Measurements from ENCODE around the gene EPHB1. TPM values are rescaled to one million over a fixed set of nuclear protein-coding genes. Genes with fewer than 3 reads are reported as not detected.

EPHB1 gene
- total RNA-seq, 1 experiment from 2014 or later: 0.11 TPM

DNA sequence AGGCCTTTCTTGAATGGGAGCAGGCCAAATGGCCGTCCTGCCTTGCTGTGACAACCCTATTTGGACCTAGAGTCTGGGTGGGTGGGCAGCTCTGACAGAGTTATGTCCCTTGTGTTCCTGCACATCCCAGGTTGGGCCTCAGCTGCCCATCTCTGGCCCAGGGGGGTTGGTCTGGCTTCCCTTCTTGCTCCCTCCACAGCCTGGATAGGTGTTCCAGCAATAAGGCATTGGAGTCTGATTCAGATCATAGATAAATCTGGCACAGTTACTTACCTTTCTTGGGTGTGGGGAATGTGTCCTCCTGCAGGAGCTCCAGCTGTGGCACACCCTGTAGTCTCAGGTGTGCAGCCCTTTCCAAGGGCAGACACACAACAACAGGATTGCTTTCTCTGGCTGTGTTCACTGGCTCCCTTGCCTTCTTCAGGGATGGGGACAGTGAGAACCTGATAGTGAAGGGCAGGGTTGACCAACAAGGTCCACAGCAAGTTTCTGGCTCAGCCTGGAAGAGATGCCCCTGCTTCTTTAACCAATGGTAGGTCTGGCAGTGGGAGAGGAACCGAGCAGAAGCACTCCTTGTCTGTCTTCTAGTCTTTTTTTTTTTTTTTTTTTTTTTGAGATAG is 177.9 kb downstream of the EPHB1 start:
- no peak overlapping the region for H3K4me3 ChIP-seq (ENCODE audit: low read depth, low read length, poor library complexity, severe bottlenecking)
- H3K4me1 ChIP-seq (ENCODE audit: insufficient read depth, low read length, poor library complexity, severe bottlenecking): no peaks in the 10 kb centered on the region
- no peak overlapping the region for H3K27ac ChIP-seq (ENCODE audit: low read depth, low read length, poor library complexity, severe bottlenecking)
- no TSS peak for BruUV-seq (replicated peaks)
- CTCF ChIA-PET: no interaction called here
- intact Hi-C loops (cut with micrococcal nuclease; ENCODE audit: unreplicated experiment): no loop called here
- POLR2A ChIA-PET (ENCODE audit: low non-redundant PET): no interaction called here
- no peaks in the 10 kb centered on the region for H3K36me3 ChIP-seq (ENCODE audit: insufficient read depth, low read length, poor library complexity, severe bottlenecking)
- DNase-seq (ENCODE audit: low spot score): no peak
- TF ChIP-seq, protein P1, sequence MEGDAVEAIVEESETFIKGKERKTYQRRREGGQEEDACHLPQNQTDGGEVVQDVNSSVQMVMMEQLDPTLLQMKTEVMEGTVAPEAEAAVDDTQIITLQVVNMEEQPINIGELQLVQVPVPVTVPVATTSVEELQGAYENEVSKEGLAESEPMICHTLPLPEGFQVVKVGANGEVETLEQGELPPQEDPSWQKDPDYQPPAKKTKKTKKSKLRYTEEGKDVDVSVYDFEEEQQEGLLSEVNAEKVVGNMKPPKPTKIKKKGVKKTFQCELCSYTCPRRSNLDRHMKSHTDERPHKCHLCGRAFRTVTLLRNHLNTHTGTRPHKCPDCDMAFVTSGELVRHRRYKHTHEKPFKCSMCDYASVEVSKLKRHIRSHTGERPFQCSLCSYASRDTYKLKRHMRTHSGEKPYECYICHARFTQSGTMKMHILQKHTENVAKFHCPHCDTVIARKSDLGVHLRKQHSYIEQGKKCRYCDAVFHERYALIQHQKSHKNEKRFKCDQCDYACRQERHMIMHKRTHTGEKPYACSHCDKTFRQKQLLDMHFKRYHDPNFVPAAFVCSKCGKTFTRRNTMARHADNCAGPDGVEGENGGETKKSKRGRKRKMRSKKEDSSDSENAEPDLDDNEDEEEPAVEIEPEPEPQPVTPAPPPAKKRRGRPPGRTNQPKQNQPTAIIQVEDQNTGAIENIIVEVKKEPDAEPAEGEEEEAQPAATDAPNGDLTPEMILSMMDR (conservative IDR thresholded peaks at IDR 0.05; ENCODE audit: low read depth, low read length): no peak
- no peak for TF ChIP-seq EZH2 (IDR thresholded peaks at IDR 0.05; ENCODE audit: borderline replicate concordance, low read depth, low read length, poor library complexity, severe bottlenecking)
- no peaks in the 10 kb centered on the region for H3K9me3 ChIP-seq (ENCODE audit: low read depth, low read length, poor library complexity, severe bottlenecking)
- peaks cover 22% of the 10 kb centered on the region for H3K27me3 ChIP-seq (replicated peaks; ENCODE audit: insufficient read depth, low read depth, low read length, poor library complexity)

DNA sequence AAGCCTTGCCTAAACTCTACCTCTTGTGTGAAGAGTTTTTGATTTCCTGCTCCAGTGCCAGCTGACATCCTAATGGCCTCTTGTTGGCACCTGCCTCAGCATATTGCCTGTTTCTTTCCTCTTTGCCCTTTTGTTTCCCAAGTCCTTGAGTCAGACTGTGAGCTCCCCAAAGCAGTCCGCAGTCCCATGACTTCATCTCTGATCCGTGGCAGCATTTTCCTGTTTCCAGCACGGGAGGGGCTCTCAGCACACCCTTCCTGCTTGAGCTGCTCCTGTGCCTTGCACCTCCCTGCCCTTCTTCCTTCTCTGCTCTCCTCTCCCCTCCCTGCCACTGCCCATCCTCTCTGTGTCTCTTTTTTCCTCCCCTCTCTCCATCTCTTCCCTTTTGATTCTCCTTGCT is 179.6 kb downstream of the EPHB1 start:
- ChIA-PET CTCF (no interaction called here), POLR2A (ENCODE audit: low non-redundant PET) (no interaction called here)
- intact Hi-C loops (cut with micrococcal nuclease; ENCODE audit: unreplicated experiment): no loop called here
- H3K9me3 ChIP-seq (ENCODE audit: low read depth, low read length, poor library complexity, severe bottlenecking): no peaks in the 10 kb centered on the region
- H3K4me1 ChIP-seq (ENCODE audit: insufficient read depth, low read length, poor library complexity, severe bottlenecking): no peaks in the 10 kb centered on the region
- H3K27ac ChIP-seq (ENCODE audit: low read depth, low read length, poor library complexity, severe bottlenecking): no peak overlapping the region
- H3K36me3 ChIP-seq (ENCODE audit: insufficient read depth, low read length, poor library complexity, severe bottlenecking): no peaks in the 10 kb centered on the region
- BruUV-seq (replicated peaks): no TSS peak
- H3K4me3 ChIP-seq (ENCODE audit: low read depth, low read length, poor library complexity, severe bottlenecking): no peak overlapping the region
- no peak for DNase-seq (ENCODE audit: low spot score)
- no peak for TF ChIP-seq EZH2 (IDR thresholded peaks at IDR 0.05; ENCODE audit: borderline replicate concordance, low read depth, low read length, poor library complexity, severe bottlenecking)
- TF ChIP-seq, protein P1 (conservative IDR thresholded peaks at IDR 0.05; ENCODE audit: low read depth, low read length): no peak
- H3K27me3 ChIP-seq (replicated peaks; ENCODE audit: insufficient read depth, low read depth, low read length, poor library complexity): peaks cover 22% of the 10 kb centered on the region

DNA sequence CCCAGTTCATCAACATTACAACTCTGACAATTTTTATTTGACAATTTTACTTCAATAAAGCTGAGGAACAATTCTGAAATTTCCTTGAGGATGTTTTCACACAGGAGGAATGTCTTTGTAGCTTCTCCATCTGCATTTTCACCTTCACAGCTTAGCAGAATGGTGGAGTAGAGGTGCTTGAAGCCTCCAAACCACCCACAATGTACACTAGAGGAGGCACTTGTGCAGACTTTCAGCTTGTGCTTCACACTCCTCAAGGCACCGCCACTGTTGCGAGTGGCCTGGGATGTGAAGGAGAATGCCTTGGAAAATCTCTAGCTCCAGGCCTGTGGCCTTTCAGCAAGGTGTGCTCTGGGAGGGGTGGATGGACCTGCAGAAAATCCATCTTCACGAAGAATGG is 181.9 kb downstream of the EPHB1 start:
- H3K27ac ChIP-seq (ENCODE audit: low read depth, low read length, poor library complexity, severe bottlenecking): no peak overlapping the region
- no peak for TF ChIP-seq EZH2 (IDR thresholded peaks at IDR 0.05; ENCODE audit: borderline replicate concordance, low read depth, low read length, poor library complexity, severe bottlenecking)
- TF ChIP-seq, protein P1 (conservative IDR thresholded peaks at IDR 0.05; ENCODE audit: low read depth, low read length): no peak
- ChIA-PET CTCF (no interaction called here), POLR2A (ENCODE audit: low non-redundant PET) (no interaction called here)
- peaks cover 7% of the 10 kb centered on the region for H3K27me3 ChIP-seq (replicated peaks; ENCODE audit: insufficient read depth, low read depth, low read length, poor library complexity)
- H3K4me1 ChIP-seq (ENCODE audit: insufficient read depth, low read length, poor library complexity, severe bottlenecking): no peaks in the 10 kb centered on the region
- H3K36me3 ChIP-seq (ENCODE audit: insufficient read depth, low read length, poor library complexity, severe bottlenecking): no peaks in the 10 kb centered on the region
- H3K9me3 ChIP-seq (ENCODE audit: low read depth, low read length, poor library complexity, severe bottlenecking): no peaks in the 10 kb centered on the region
- no peak overlapping the region for H3K4me3 ChIP-seq (ENCODE audit: low read depth, low read length, poor library complexity, severe bottlenecking)
- DNase-seq (ENCODE audit: low spot score): no peak
- no TSS peak for BruUV-seq (replicated peaks)
- intact Hi-C loops (cut with micrococcal nuclease; ENCODE audit: unreplicated experiment): no loop called here

Data from A673 (cell line).